Choroid plexus epithelial cell (primary cell): Measurements from ENCODE around the gene EIF3B.

Experiments
- DNase-seq: peaks from one replicate; pipeline ENCODE4 v3.0.0-alpha.2; 2010; ENCODE audit warnings: low read depth
- H3K4me3 ChIP-seq: 2 replicates; pipeline ENCODE4 v1.5.1; 2011; ENCODE audit warnings: low read depth, mild to moderate bottlenecking, control low read depth, low read length, moderate library complexity
- CTCF ChIP-seq: conservative IDR thresholded peaks from 2 replicates; pipeline ENCODE4 v1.5.1; 2011; ENCODE audit warnings: low read depth, mild to moderate bottlenecking, control low read depth, inconsistent platforms, low read length, moderate library complexity

EIF3B gene

GRCh38 chr7:2425749-2426148 lies 71.1 kb downstream of the EIF3B start:
- TF ChIP-seq CTCF, result no peak
- no peak overlapping the region for H3K4me3 ChIP-seq
- no peak for DNase-seq
